ENCODE results near the gene PPP2R2B. TPM values are rescaled to one million over a fixed set of nuclear protein-coding genes. Genes with fewer than 3 reads are reported as not detected.

PPP2R2B gene
- total and polyA plus RNA-seq, 2 donors (not counting 1 experiment from before 2014, with no cell fraction given): 0.67 to 1.5 TPM

DNA sequence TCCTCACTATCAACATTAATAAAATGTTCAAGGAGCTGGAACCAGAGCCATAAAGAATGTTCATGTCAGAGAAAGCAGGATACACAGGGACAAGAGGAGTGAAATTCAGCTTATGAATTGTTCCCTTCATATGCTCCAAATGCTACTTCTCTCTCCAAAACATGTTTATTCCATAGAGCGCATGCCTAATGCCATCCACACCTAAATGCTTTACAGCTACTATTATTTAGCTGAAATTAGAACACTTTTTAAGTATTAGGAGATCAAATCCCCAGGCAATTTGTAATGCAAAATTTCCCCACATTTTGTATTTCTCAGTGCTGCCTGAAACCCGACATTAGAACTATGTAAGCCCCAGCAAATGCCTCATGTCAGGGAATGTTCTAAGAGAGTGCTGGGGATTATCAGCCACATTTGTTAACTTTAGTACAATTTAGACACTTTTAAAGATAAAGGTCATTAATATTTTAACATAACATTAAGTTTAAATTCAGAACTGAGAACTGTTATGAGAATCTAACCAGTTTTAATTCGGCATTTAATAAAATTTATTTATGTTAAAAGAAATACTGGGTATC is 75.5 kb downstream of the PPP2R2B start:
- TF ChIP-seq, protein P1, sequence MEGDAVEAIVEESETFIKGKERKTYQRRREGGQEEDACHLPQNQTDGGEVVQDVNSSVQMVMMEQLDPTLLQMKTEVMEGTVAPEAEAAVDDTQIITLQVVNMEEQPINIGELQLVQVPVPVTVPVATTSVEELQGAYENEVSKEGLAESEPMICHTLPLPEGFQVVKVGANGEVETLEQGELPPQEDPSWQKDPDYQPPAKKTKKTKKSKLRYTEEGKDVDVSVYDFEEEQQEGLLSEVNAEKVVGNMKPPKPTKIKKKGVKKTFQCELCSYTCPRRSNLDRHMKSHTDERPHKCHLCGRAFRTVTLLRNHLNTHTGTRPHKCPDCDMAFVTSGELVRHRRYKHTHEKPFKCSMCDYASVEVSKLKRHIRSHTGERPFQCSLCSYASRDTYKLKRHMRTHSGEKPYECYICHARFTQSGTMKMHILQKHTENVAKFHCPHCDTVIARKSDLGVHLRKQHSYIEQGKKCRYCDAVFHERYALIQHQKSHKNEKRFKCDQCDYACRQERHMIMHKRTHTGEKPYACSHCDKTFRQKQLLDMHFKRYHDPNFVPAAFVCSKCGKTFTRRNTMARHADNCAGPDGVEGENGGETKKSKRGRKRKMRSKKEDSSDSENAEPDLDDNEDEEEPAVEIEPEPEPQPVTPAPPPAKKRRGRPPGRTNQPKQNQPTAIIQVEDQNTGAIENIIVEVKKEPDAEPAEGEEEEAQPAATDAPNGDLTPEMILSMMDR (conservative IDR thresholded peaks at IDR 0.05 in 1 of 2, IDR thresholded peaks at IDR 0.05 in 1 of 2; ENCODE audit: low read depth in 1 of 2, low read length in 2 of 2): no peak
- no peak for TF ChIP-seq EZH2 (IDR thresholded peaks at IDR 0.05; ENCODE audit: low read length, missing control alignments)
- no peaks in the 10 kb centered on the region for H3K36me3 ChIP-seq (ENCODE audit: control insufficient read depth, insufficient read depth, low read length)
- H3K9ac ChIP-seq (ENCODE audit: insufficient read depth, low read length): no peak overlapping the region
- H4K20me1 ChIP-seq (ENCODE audit: control insufficient read depth, extremely low read depth, insufficient read depth, low read length): no peaks in the 10 kb centered on the region
- H3K4me2 ChIP-seq (ENCODE audit: extremely low read depth, insufficient read depth, low read length): no peak overlapping the region
- H2AFZ ChIP-seq (ENCODE audit: low read length): no peak overlapping the region
- no peak overlapping the region for H3K27ac ChIP-seq (ENCODE audit: insufficient read depth, low read length)
- no peak overlapping the region for H3K4me3 ChIP-seq (replicated peaks in 1 of 4; ENCODE audit: control extremely low read depth in 1 of 4, insufficient read depth in 1 of 4, low read depth in 3 of 4, low read length in 4 of 4)
- H3K9me3 ChIP-seq (ENCODE audit: control insufficient read depth, insufficient read depth, low read depth, low read length): no peaks in the 10 kb centered on the region
- no peaks in the 10 kb centered on the region for H3K79me2 ChIP-seq (ENCODE audit: control insufficient read depth, insufficient read depth, low read length)
- no peaks in the 10 kb centered on the region for H3K27me3 ChIP-seq (ENCODE audit: control insufficient read depth, insufficient read depth, low read length)
- no peaks in the 10 kb centered on the region for H3K4me1 ChIP-seq (ENCODE audit: control insufficient read depth, extremely low read depth, insufficient read depth, low read length)
- DNase-seq (ENCODE audit: low read depth in 2 of 2): no peak

DNA sequence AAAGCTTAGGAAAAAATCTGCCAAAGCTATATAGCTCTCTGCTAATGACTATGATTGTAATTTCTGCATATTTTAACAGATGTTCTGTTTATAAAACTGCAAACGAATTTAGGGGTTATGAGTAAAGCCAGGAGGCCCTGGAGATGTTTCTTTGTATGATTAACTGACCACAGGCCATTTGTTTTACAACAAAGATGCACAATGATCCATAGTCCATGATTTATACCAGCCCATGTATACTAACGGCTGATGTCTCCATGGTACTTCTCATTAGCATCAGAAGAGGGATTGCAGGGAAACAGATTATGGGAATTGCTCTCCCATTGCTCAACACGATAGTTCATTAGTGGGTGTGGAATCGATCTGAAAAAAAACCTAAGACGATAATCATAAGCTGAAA is 78.9 kb downstream of the PPP2R2B start:
- Histone ChIP-seq H3K9ac (ENCODE audit: insufficient read depth, low read length) (no peak overlapping the region), H2AFZ (ENCODE audit: low read length) (no peak overlapping the region), H3K4me1 (ENCODE audit: control insufficient read depth, extremely low read depth, insufficient read depth, low read length) (no peaks in the 10 kb centered on the region), H3K27me3 (ENCODE audit: control insufficient read depth, insufficient read depth, low read length) (no peaks in the 10 kb centered on the region), H3K27ac (ENCODE audit: insufficient read depth, low read length) (no peak overlapping the region), H3K79me2 (ENCODE audit: control insufficient read depth, insufficient read depth, low read length) (no peaks in the 10 kb centered on the region), H3K36me3 (ENCODE audit: control insufficient read depth, insufficient read depth, low read length) (no peaks in the 10 kb centered on the region), H3K4me2 (ENCODE audit: extremely low read depth, insufficient read depth, low read length) (no peak overlapping the region), H3K9me3 (ENCODE audit: control insufficient read depth, insufficient read depth, low read depth, low read length) (no peaks in the 10 kb centered on the region), H4K20me1 (ENCODE audit: control insufficient read depth, extremely low read depth, insufficient read depth, low read length) (no peaks in the 10 kb centered on the region), H3K4me3 (replicated peaks in 1 of 4; ENCODE audit: control extremely low read depth in 1 of 4, insufficient read depth in 1 of 4, low read depth in 3 of 4, low read length in 4 of 4) (no peak overlapping the region)
- TF ChIP-seq EZH2 (IDR thresholded peaks at IDR 0.05; ENCODE audit: low read length, missing control alignments): no peak
- TF ChIP-seq, protein P1 (conservative IDR thresholded peaks at IDR 0.05 in 1 of 2, IDR thresholded peaks at IDR 0.05 in 1 of 2; ENCODE audit: low read depth in 1 of 2, low read length in 2 of 2): no peak
- DNase-seq (ENCODE audit: low read depth in 2 of 2): peak in 1 of 2 donors; percentile 71

DNA sequence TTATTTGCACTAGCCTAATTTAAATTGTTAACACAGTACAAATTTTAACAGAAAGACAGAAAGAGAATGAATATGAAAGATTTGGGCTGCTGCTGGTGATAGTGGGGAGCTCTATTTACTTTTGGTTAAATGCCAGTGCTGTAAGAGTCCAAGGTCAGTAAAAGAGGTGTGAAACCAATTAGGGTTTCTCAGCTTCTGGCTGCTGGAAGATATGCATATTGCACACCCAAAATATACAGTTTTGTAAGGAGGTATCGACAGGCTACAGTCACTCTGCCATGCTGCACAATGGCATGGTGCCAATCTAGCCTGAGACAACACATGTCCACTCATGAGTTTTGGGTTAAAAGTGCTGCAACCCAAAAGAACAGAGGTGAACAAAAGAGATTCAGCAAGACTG is 79.3 kb downstream of the PPP2R2B start:
- Histone ChIP-seq H3K9me3 (ENCODE audit: control insufficient read depth, insufficient read depth, low read depth, low read length) (no peaks in the 10 kb centered on the region), H3K27me3 (ENCODE audit: control insufficient read depth, insufficient read depth, low read length) (no peaks in the 10 kb centered on the region), H3K4me2 (ENCODE audit: extremely low read depth, insufficient read depth, low read length) (no peak overlapping the region), H3K36me3 (ENCODE audit: control insufficient read depth, insufficient read depth, low read length) (no peaks in the 10 kb centered on the region), H3K79me2 (ENCODE audit: control insufficient read depth, insufficient read depth, low read length) (no peaks in the 10 kb centered on the region), H4K20me1 (ENCODE audit: control insufficient read depth, extremely low read depth, insufficient read depth, low read length) (no peaks in the 10 kb centered on the region), H3K4me3 (replicated peaks in 1 of 4; ENCODE audit: control extremely low read depth in 1 of 4, insufficient read depth in 1 of 4, low read depth in 3 of 4, low read length in 4 of 4) (no peak overlapping the region), H3K9ac (ENCODE audit: insufficient read depth, low read length) (no peak overlapping the region), H2AFZ (ENCODE audit: low read length) (no peak overlapping the region), H3K27ac (ENCODE audit: insufficient read depth, low read length) (no peak overlapping the region), H3K4me1 (ENCODE audit: control insufficient read depth, extremely low read depth, insufficient read depth, low read length) (no peaks in the 10 kb centered on the region)
- no peak for TF ChIP-seq EZH2 (IDR thresholded peaks at IDR 0.05; ENCODE audit: low read length, missing control alignments)
- TF ChIP-seq, protein P1 (conservative IDR thresholded peaks at IDR 0.05 in 1 of 2, IDR thresholded peaks at IDR 0.05 in 1 of 2; ENCODE audit: low read depth in 1 of 2, low read length in 2 of 2): no peak
- no peak for DNase-seq (ENCODE audit: low read depth in 2 of 2)

All from fibroblast of lung (primary cell).